Suprapubic skin (tissue), 4 donors: ENCODE data around the gene PRLR. TPM values are rescaled to one million over a fixed set of nuclear protein-coding genes. Genes with fewer than 3 reads are reported as not detected.

Source experiments
- DNase-seq, 2 donors: peaks; one replicate each; pipeline ENCODE4 v3.0.0-alpha.2; 2019; ENCODE audit warnings: low spot score in 2 of 2
- H3K27ac ChIP-seq: fragments of 200-600 bp; sonication (generic); one replicate; pipeline ENCODE4 v1.5.1; 2019
- H3K27me3 ChIP-seq: fragments of 200-600 bp; sonication (generic); one replicate; pipeline ENCODE4 v1.5.1; 2019
- H3K36me3 ChIP-seq: fragments of 200-600 bp; sonication (generic); one replicate; pipeline ENCODE4 v1.5.1; 2019
- H3K4me1 ChIP-seq: fragments of 200-600 bp; sonication (generic); one replicate; pipeline ENCODE4 v1.5.1; 2019
- H3K4me3 ChIP-seq: fragments of 200-600 bp; sonication (generic); one replicate; pipeline ENCODE4 v1.5.1; 2019; ENCODE audit warnings: mild to moderate bottlenecking
- H3K9me3 ChIP-seq: fragments of 200-600 bp; sonication (generic); one replicate; pipeline ENCODE4 v1.5.1; 2019
- CTCF ChIP-seq, 2 donors: fragments of 200-600 bp in 1 of 2; fragments of 450-650 bp in 1 of 2; sonication (generic) in 1 of 2; IDR thresholded peaks; one replicate each; pipeline ENCODE4 v1.5.1; 2016 to 2019; ENCODE audit warnings: antibody characterized with exemption in 2 of 2, mild to moderate bottlenecking in 1 of 2, moderate library complexity in 1 of 2
- EP300 ChIP-seq: sonication (generic); formaldehyde crosslinking; IDR thresholded peaks from one replicate; pipeline ENCODE4 v1.6.1; 2017; ENCODE audit warnings: antibody characterized with exemption
- POLR2A ChIP-seq, 2 donors: fragments of 450-650 bp; IDR thresholded peaks; one replicate each; pipeline ENCODE4 v1.6.1; 2017; ENCODE audit warnings: antibody characterized with exemption in 2 of 2, mild to moderate bottlenecking in 2 of 2, moderate library complexity in 2 of 2
- POLR2AphosphoS5 ChIP-seq, 3 donors: sonication (generic); formaldehyde crosslinking; IDR thresholded peaks; one replicate each; pipeline ENCODE4 v1.6.1; 2017; ENCODE audit warnings: antibody characterized with exemption in 3 of 3
- WGBS: methylation state at CpG from one replicate; pipeline ENCODE4 v1.1.5; 2018; 5-methylcytosine and 5-hydroxymethylcytosine counted together
- total RNA-seq, 4 donors: library from RNA; depleted of rRNA; stranded (reverse); fragments of >200 nt; gene quantifications; one replicate each; pipeline ENCODE4 v1.1.0, GENCODE V29; 2016

The PRLR gene
- total RNA-seq, 4 donors from 2014 or later, result 8.0 to 18.7 (median 17.6) TPM

GRCh38 chr5:35182486-35182885 lies 47.8 kb downstream of the PRLR start:
- WGBS, result 96% methylated on average over 1 of the region's 1 CpG
- Histone ChIP-seq H3K4me3 (no peak overlapping the region), H3K36me3 (no peaks in the 10 kb centered on the region), H3K4me1 (no peaks in the 10 kb centered on the region), H3K9me3 (no peaks in the 10 kb centered on the region), H3K27ac (no peak overlapping the region), H3K27me3 (no peaks in the 10 kb centered on the region)
- TF ChIP-seq POLR2AphosphoS5 (IDR thresholded peaks at IDR 0.05) (no peak), POLR2A (IDR thresholded peaks at IDR 0.05) (no peak), EP300 (no peak), CTCF (IDR thresholded peaks at IDR 0.05) (no peak)
- no peak for DNase-seq

GRCh38 chr5:35180046-35180445 lies 50.2 kb downstream of the PRLR start:
- H3K27ac ChIP-seq, result no peak overlapping the region

GRCh38 chr5:35177783-35178182 lies 52.5 kb downstream of the PRLR start:
- H3K36me3 ChIP-seq, result no peaks in the 10 kb centered on the region
- 87% methylated on average over 3 of the region's 3 CpGs for WGBS
- no peak overlapping the region for H3K4me3 ChIP-seq
- TF ChIP-seq POLR2AphosphoS5 (IDR thresholded peaks at IDR 0.05), result no peak
- TF ChIP-seq CTCF (IDR thresholded peaks at IDR 0.05), result no peak
- TF ChIP-seq POLR2A (IDR thresholded peaks at IDR 0.05), result no peak
- TF ChIP-seq EP300, result no peak
- no peaks in the 10 kb centered on the region for H3K27me3 ChIP-seq
- H3K9me3 ChIP-seq, result no peaks in the 10 kb centered on the region
- H3K27ac ChIP-seq, result no peak overlapping the region
- no peak for DNase-seq
- H3K4me1 ChIP-seq, result peaks cover 2% of the 10 kb centered on the region

More at GRCh38 chr5:35180046-35180445, 50.2 kb downstream of the PRLR start:
- no peaks in the 10 kb centered on the region for H3K27me3 ChIP-seq
- DNase-seq, result no peak
- TF ChIP-seq POLR2AphosphoS5 (IDR thresholded peaks at IDR 0.05) (no peak), CTCF (IDR thresholded peaks at IDR 0.05) (no peak), POLR2A (IDR thresholded peaks at IDR 0.05) (no peak), EP300 (no peak)
- 93% methylated on average over 7 of the region's 7 CpGs for WGBS
- no peaks in the 10 kb centered on the region for H3K36me3 ChIP-seq
- no peaks in the 10 kb centered on the region for H3K4me1 ChIP-seq
- H3K9me3 ChIP-seq, result no peaks in the 10 kb centered on the region
- H3K4me3 ChIP-seq, result no peak overlapping the region

GRCh38 chr5:35172533-35172932 lies 57.8 kb downstream of the PRLR start:
- Histone ChIP-seq H3K36me3 (no peaks in the 10 kb centered on the region), H3K4me1 (peaks cover 4% of the 10 kb centered on the region), H3K4me3 (no peak overlapping the region), H3K9me3 (peaks cover 3% of the 10 kb centered on the region), H3K27ac (no peak overlapping the region), H3K27me3 (no peaks in the 10 kb centered on the region)
- DNase-seq, result no peak
- WGBS, result 83% methylated on average over 5 of the region's 5 CpGs
- no peak for TF ChIP-seq EP300
- no peak for TF ChIP-seq CTCF (IDR thresholded peaks at IDR 0.05)

- no peak for DNase-seq
- 84% methylated on average over 4 of the region's 4 CpGs for WGBS
These were observed 58.3 kb downstream of the PRLR start for GRCh38 chr5:35171991-35172390.

More at GRCh38 chr5:35171991-35172390, 58.3 kb downstream of the PRLR start:
- no peak for TF ChIP-seq CTCF (IDR thresholded peaks at IDR 0.05)
- no peak for TF ChIP-seq POLR2AphosphoS5 (IDR thresholded peaks at IDR 0.05)
- TF ChIP-seq EP300, result no peak
- TF ChIP-seq POLR2A (IDR thresholded peaks at IDR 0.05), result no peak
- no peaks in the 10 kb centered on the region for H3K36me3 ChIP-seq
- peaks cover 3% of the 10 kb centered on the region for H3K9me3 ChIP-seq
- H3K4me1 ChIP-seq, result peaks cover 4% of the 10 kb centered on the region
- no peak overlapping the region for H3K4me3 ChIP-seq
- no peak overlapping the region for H3K27ac ChIP-seq
- no peaks in the 10 kb centered on the region for H3K27me3 ChIP-seq
